Measurements from ENCODE around the gene RAD18.

RAD18 gene

GRCh38 chr3:8993331-8993730 is 30.1 kb upstream of the RAD18 start:
- TF ChIP-seq POLR2A (IDR thresholded peaks at IDR 0.05; ENCODE audit: low read depth, low read length) (no peak), POLR2AphosphoS5 (IDR thresholded peaks at IDR 0.05; ENCODE audit: low read depth, low read length) (no peak), TAF1 (IDR thresholded peaks at IDR 0.05; ENCODE audit: borderline replicate concordance, low read depth, low read length) (no peak)
- FAIRE-seq (no peak), DNase-seq (ENCODE audit: insufficient read length) (no peak)

DNA sequence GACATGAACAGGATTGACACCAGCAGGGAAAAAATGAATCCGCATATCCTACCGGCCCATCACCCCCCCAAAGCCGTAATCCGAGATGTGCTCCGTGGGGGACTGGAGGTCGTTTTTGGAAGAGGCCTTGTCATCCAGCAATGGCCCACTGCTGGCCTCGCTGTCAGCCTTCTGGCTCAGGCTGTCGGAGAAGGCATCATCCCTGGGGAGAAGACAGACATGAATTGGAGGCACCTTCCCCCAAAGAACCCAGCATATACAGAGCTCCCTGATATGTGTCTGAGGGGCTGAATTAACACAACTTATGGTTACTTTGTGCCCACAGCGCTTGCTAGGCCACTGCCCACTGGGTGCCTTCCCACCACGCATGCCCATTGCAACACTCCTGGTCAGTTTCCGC is 29.6 kb upstream of the RAD18 start:
- TF ChIP-seq POLR2A (IDR thresholded peaks at IDR 0.05; ENCODE audit: low read depth, low read length): no peak
- TF ChIP-seq POLR2AphosphoS5 (IDR thresholded peaks at IDR 0.05; ENCODE audit: low read depth, low read length): no peak
- TF ChIP-seq TAF1 (IDR thresholded peaks at IDR 0.05; ENCODE audit: borderline replicate concordance, low read depth, low read length): no peak
- no peak for FAIRE-seq
- no peak for DNase-seq (ENCODE audit: insufficient read length)

DNA sequence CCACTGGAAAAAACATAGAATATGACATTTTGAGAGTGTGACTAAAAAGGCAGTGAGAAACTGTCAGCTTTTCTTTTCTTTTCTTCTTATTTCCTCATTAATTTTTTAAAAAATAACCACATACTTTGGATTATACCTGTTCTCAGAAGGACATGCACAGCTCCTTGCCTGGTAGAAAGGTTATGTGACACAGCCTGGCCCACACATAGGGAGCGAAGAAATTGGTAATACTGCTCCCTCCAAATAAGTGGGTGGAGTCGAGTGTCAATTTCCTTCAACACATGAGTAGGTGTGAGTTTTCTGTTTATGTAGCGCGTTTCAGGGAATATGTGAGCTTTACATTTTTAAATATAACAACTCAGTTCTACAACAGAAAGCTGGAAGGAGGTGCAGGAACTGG is 28.9 kb upstream of the RAD18 start:
- no peak for TF ChIP-seq TAF1 (IDR thresholded peaks at IDR 0.05; ENCODE audit: borderline replicate concordance, low read depth, low read length)
- no peak for TF ChIP-seq POLR2AphosphoS5 (IDR thresholded peaks at IDR 0.05; ENCODE audit: low read depth, low read length)
- no peak for TF ChIP-seq POLR2A (IDR thresholded peaks at IDR 0.05; ENCODE audit: low read depth, low read length)
- no peak for FAIRE-seq
- no peak for DNase-seq (ENCODE audit: insufficient read length)

GRCh38 chr3:8990266-8991215 is 27.3 kb upstream of the RAD18 start:
- FAIRE-seq (no peak), DNase-seq (ENCODE audit: insufficient read length) (no peak)
- TF ChIP-seq POLR2AphosphoS5 (IDR thresholded peaks at IDR 0.05; ENCODE audit: low read depth, low read length) (no peak), TAF1 (IDR thresholded peaks at IDR 0.05; ENCODE audit: borderline replicate concordance, low read depth, low read length) (no peak), POLR2A (IDR thresholded peaks at IDR 0.05; ENCODE audit: low read depth, low read length) (no peak)

DNA sequence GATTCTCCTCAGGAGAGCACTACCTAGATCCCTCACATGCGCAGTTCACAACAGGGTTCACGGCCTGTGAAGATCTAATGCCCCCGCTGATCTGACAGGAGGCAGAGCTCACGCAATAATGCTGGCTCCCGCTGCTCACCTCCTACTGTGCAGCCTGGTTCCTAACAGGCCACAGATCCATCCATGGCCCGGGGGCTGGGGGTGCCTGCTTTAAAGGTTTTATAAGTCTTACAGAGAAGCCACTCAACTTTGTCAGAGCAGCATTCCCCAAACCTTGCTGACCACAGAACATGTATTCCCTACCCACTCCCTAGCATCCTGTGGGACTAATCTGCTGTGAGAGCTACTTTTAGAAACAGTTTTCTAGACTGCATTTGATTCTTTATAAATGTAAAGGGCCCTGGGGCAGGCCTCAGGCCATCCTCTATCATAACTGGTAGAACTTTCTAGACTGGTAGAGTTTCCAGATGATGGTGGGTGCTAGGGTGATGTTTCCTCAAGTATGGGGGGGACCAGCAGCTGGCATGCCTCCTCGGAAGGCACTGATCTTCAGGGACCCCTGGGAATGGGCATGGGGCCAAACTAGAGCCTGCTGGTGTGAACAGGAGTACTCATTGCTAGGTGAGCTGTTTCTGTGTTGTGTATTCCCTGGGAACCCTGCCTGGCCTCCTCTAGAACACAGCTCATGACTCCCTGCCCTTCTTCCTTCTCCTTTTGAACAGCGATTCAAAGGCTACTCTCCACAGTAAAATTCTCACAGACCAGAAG is 25.7 kb upstream of the RAD18 start:
- FAIRE-seq: no peak

GRCh38 chr3:8988384-8988655 is 25.0 kb upstream of the RAD18 start:
- DNase-seq (ENCODE audit: insufficient read length) (no peak), FAIRE-seq (no peak)
- TF ChIP-seq TAF1 (IDR thresholded peaks at IDR 0.05; ENCODE audit: borderline replicate concordance, low read depth, low read length) (no peak), POLR2AphosphoS5 (IDR thresholded peaks at IDR 0.05; ENCODE audit: low read depth, low read length) (no peak), POLR2A (IDR thresholded peaks at IDR 0.05; ENCODE audit: low read depth, low read length) (no peak)

More for the DNA sequence above, 25.7 kb upstream of the RAD18 start:
- TF ChIP-seq POLR2AphosphoS5 (IDR thresholded peaks at IDR 0.05; ENCODE audit: low read depth, low read length) (no peak), TAF1 (IDR thresholded peaks at IDR 0.05; ENCODE audit: borderline replicate concordance, low read depth, low read length) (no peak), POLR2A (IDR thresholded peaks at IDR 0.05; ENCODE audit: low read depth, low read length) (no peak)
- no peak for DNase-seq (ENCODE audit: insufficient read length)

DNA sequence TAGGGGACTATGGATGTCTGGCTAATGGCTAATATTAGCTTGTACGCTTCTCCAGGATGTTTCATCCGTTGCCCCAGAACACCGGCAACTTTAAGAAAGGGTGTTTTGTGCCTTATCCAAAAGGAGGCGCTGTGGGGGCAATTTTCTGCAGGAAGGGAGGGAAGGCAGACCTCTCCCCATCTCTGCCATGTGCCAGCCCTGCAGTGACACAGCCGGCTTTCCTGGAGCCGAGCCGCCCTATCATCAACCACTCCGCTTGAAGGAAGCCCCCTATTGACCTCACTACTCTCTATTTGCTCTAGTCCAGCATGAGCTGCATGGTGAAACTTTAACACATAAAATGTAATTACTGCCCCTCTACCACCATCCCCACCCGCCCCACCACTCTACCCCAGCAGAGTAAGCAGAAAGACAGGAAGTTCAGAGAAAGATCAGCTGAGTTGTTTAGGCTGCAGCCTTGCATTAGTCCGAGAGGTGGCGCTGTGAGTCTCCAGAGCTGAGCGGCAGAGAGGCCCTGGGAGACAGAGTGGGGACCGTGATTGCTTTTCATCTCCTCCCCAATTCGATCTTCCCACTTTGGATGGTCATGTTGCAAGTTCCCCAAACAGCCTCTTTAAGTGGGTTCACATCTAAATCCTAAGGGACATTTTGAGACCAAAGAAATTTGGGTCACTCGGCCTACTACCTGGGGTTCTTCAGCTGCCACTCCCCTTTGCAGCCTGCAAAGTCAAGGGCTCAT is 24.5 kb upstream of the RAD18 start:
- peak; percentile 89 for FAIRE-seq
- peak; percentile 66 for DNase-seq (ENCODE audit: insufficient read length)
- no peak for TF ChIP-seq TAF1 (IDR thresholded peaks at IDR 0.05; ENCODE audit: borderline replicate concordance, low read depth, low read length)

DNA sequence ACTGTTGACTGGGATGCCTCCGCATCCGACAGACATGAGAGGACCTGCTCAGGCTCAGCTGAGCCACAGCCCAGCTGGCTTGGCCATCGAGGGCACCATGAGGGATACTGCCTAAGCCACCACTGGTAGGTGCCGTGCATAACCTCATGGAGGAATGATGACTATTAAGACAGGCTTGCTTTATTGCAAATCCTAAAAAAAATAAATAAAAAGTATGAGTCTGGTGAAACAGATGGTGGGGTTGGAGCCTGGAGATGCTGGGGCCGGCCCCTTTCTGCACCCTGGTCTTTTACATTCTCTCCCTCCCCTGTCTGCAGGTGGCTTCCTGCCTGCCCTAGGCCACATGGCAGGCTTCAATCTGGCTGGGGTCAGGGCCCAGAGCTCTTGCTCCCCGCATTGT is 24.0 kb upstream of the RAD18 start:
- DNase-seq (ENCODE audit: insufficient read length) (no peak), FAIRE-seq (no peak)
- TF ChIP-seq TAF1 (IDR thresholded peaks at IDR 0.05; ENCODE audit: borderline replicate concordance, low read depth, low read length): no peak
- TF ChIP-seq POLR2A (IDR thresholded peaks at IDR 0.05; ENCODE audit: low read depth, low read length): no peak
- no peak for TF ChIP-seq POLR2AphosphoS5 (IDR thresholded peaks at IDR 0.05; ENCODE audit: low read depth, low read length)

DNA sequence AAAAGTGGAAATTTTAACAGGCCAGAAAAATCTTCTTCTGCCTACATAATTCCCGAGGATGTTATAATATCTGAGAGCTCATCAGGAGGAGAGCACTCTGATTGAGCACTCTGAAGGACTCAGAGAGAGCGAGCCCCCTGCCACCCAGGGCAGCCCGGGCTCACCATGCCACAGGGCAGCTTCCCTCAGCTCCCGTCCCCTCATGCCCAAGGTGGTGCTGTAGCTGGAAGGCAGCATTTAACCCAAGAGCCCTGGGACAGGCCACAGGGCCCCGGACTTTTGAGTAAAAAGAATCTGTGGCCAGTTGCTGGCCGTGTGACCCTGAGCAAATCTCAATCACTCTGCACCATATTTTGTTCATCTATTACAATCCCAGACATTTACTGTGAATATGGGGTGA is 23.5 kb upstream of the RAD18 start:
- no peak for DNase-seq (ENCODE audit: insufficient read length)
- FAIRE-seq: no peak
- TF ChIP-seq POLR2AphosphoS5 (IDR thresholded peaks at IDR 0.05; ENCODE audit: low read depth, low read length): no peak
- TF ChIP-seq TAF1 (IDR thresholded peaks at IDR 0.05; ENCODE audit: borderline replicate concordance, low read depth, low read length): no peak
- no peak for TF ChIP-seq POLR2A (IDR thresholded peaks at IDR 0.05; ENCODE audit: low read depth, low read length)

DNA sequence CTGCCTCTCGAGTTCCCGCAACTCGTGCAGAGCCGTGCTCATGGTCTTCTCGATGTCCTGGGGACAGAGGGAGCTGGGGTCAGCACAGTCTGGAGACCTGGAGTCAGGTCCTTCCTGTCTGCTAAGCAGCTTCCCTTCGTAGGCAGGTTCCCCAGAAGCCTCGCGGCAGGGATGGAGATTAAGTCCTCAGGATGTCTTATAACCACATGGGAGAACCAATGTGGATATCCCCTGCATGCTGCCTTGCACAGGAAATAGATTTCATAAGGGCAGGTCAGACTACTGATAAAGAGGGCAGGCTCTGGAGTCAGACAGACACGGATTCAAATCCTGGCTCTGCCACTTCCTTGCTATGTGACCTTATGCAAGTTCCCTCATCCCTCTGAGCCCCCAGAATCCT is 22.6 kb upstream of the RAD18 start:
- TF ChIP-seq POLR2AphosphoS5 (IDR thresholded peaks at IDR 0.05; ENCODE audit: low read depth, low read length): no peak
- no peak for TF ChIP-seq POLR2A (IDR thresholded peaks at IDR 0.05; ENCODE audit: low read depth, low read length)
- TF ChIP-seq TAF1 (IDR thresholded peaks at IDR 0.05; ENCODE audit: borderline replicate concordance, low read depth, low read length): no peak
- DNase-seq (ENCODE audit: insufficient read length) (no peak), FAIRE-seq (no peak)

DNA sequence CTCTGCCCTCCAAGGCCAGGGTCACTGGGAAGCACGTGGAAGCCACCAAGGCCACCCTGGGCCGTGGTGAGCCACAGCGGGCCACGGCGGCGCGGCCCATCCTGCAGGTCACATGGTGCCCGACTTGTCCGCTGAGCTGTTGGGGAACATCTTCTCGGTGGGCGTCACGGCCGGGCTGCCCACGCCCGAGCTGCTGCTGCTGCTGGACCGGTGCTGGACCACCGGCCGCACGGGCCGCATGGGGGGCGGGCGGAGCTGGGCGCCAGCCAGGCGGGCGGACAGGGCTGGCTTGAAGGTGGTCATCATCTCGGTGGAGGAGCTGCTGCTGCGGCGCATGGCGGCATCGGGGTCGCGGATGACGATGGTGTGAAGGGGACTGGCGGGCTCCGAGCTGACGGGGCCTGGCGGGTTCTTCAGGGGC is 22.1 kb upstream of the RAD18 start:
- DNase-seq (ENCODE audit: insufficient read length) (no peak), FAIRE-seq (no peak)
- TF ChIP-seq POLR2A (IDR thresholded peaks at IDR 0.05; ENCODE audit: low read depth, low read length): no peak
- TF ChIP-seq POLR2AphosphoS5 (IDR thresholded peaks at IDR 0.05; ENCODE audit: low read depth, low read length): no peak
- no peak for TF ChIP-seq TAF1 (IDR thresholded peaks at IDR 0.05; ENCODE audit: borderline replicate concordance, low read depth, low read length)
